ENCODE results near the gene LAMB1. TPM values are rescaled to one million over a fixed set of nuclear protein-coding genes. Genes with fewer than 3 reads are reported as not detected.

The LAMB1 gene
- total RNA-seq, 1 experiment from 2014 or later, result 32.0 TPM

GRCh38 chr7:108001764-108002725 lies 916 bp downstream of the LAMB1 start:
- Histone ChIP-seq H3K4me3 (replicated peaks in 1 of 2; ENCODE audit: low read depth in 1 of 2, low read length in 2 of 2) (peak overlapping the region; percentile 66 to 78), H3K4me2 (ENCODE audit: low read length) (peak overlapping the region; percentile 94), H3K9me2 (ENCODE audit: insufficient read depth) (no peaks in the 10 kb centered on the region), H3K9ac (ENCODE audit: low read length) (peak overlapping the region; percentile 61), H3K9me3 (ENCODE audit: control insufficient read depth in 1 of 2, insufficient read depth in 1 of 2, low read depth in 1 of 2, low read length in 2 of 2) (no peaks in the 10 kb centered on the region), H3K79me2 (ENCODE audit: insufficient read depth, low read length) (no peaks in the 10 kb centered on the region), H4K20me1 (ENCODE audit: insufficient read depth) (no peaks in the 10 kb centered on the region), H3K27ac (ENCODE audit: low read depth, low read length) (no peak overlapping the region; the same call in 1 of the 2 replicates), H3K27me3 (ENCODE audit: insufficient read depth, low read length) (no peaks in the 10 kb centered on the region; the same call in 1 of the 2 replicates), H3K36me3 (ENCODE audit: control insufficient read depth in 1 of 2, insufficient read depth in 2 of 2, low read length in 2 of 2) (no peaks in the 10 kb centered on the region), H2AFZ (ENCODE audit: low read depth, low read length, poor library complexity, severe bottlenecking) (no peak overlapping the region), H3K4me1 (ENCODE audit: control insufficient read depth in 1 of 2, insufficient read depth in 2 of 2, low read length in 2 of 2) (peaks cover 6 to 25% of the 10 kb centered on the region in 2 experiments; a peak in 3 of 4 replicates)
- no TSS peak for BruUV-seq (replicated peaks)
- ChIA-PET CTCF (no interaction called here), RAD21 (ENCODE audit: low non-redundant PET in 1 of 2, low total read pairs in 2 of 2, uncharacterized antibody in 2 of 2, unreplicated experiment in 2 of 2) (no interaction called here), POLR2A (no interaction called here)
- no peak for DNase-seq (ENCODE audit: low read depth, low spot score)
- intact Hi-C loops (cut with micrococcal nuclease), result no loop called here
- 0 out of 2 replicates have a peak, but pooled peaks have one; percentile 2 for ATAC-seq
- no peak for TF ChIP-seq EZH2phosphoT487 (IDR thresholded peaks at IDR 0.05; ENCODE audit: borderline replicate concordance)
- no peak for TF ChIP-seq POLR2A (IDR thresholded peaks at IDR 0.05; ENCODE audit: borderline replicate concordance, extremely low read depth, insufficient read depth, insufficient read length)
- TF ChIP-seq SP1 (IDR thresholded peaks at IDR 0.05; ENCODE audit: low read depth), result no peak
- TF ChIP-seq RAD21 (IDR thresholded peaks at IDR 0.05; ENCODE audit: low read depth), result no peak
- TF ChIP-seq EZH2 (IDR thresholded peaks at IDR 0.05), result no peak
- no peak for TF ChIP-seq MAX (IDR thresholded peaks at IDR 0.05)
- no peak for TF ChIP-seq EGR1 (IDR thresholded peaks at IDR 0.05; ENCODE audit: low read depth)
- TF ChIP-seq CEBPB (IDR thresholded peaks at IDR 0.05; ENCODE audit: low read depth), result no peak
- TF ChIP-seq ATF3 (IDR thresholded peaks at IDR 0.05), result no peak
- no peak for TF ChIP-seq SRF (IDR thresholded peaks at IDR 0.05; ENCODE audit: low read depth)
- no peak for TF ChIP-seq TCF7L2 (IDR thresholded peaks at IDR 0.05; ENCODE audit: borderline replicate concordance, extremely low read depth, insufficient read depth, insufficient read length)
- no peak for TF ChIP-seq ZNF274 (IDR thresholded peaks at IDR 0.05; ENCODE audit: low read depth, low read length)
- no peak for TF ChIP-seq JUND (IDR thresholded peaks at IDR 0.05)
- TF ChIP-seq ELF1 (IDR thresholded peaks at IDR 0.05; ENCODE audit: borderline replicate concordance, low read depth), result no peak
- TF ChIP-seq SIN3A (IDR thresholded peaks at IDR 0.05; ENCODE audit: low read depth), result no peak
- TF ChIP-seq FOSL1 (IDR thresholded peaks at IDR 0.05; ENCODE audit: low read depth), result no peak

All from HCT116 (cell line).